PC-9 (cell line): ENCODE measurements around the gene TMPRSS4. TPM values are rescaled to one million over a fixed set of nuclear protein-coding genes. Genes with fewer than 3 reads are reported as not detected.
A peak's percentile ranks its signal among the peaks of the same experiment; 100 is the strongest.

ENCODE experiments used
- BruUV-seq: library from RNA; stranded (reverse); fragments of 400-500 nt; replicated peaks from 2 replicates; lab custom pipeline; 2021; lab: Mats Ljungman, UMichigan
- CTCF ChIA-PET: fragments of 300-600 bp; sonication (Branson Sonifier 250); formaldehyde crosslinking; loops from one replicate; lab custom pipeline; 2022; ENCODE audit warnings: antibody characterized with exemption; lab: Charles Lee
- POLR2A ChIA-PET: fragments of 300-600 bp; sonication (Branson Sonifier 250); formaldehyde crosslinking; loops from one replicate; lab custom pipeline; 2022; ENCODE audit warnings: antibody characterized with exemption; ENCODE audit not compliant: unreplicated experiment; lab: Charles Lee
- DNase-seq, 2 experiments: peaks; one replicate each; pipeline versions ENCODE4 v3.0.0 to v3.0.0-alpha.2; 2015 to 2022; ENCODE audit warnings: mixed read lengths in 1 of 2
- H2AFZ ChIP-seq: fragments of 200-600 bp; sonication (generic); 2 replicates; pipeline ENCODE4 v1.8.1; 2017; ENCODE audit warnings: antibody characterized with exemption
- H3F3A ChIP-seq: fragments of 200-600 bp; sonication (generic); 2 replicates; pipeline ENCODE4 v1.8.1; 2017; ENCODE audit warnings: antibody characterized with exemption, mild to moderate bottlenecking, low read depth; ENCODE audit not compliant: insufficient read depth
- H3K27ac ChIP-seq: fragments of 200-600 bp; sonication (generic); 2 replicates; pipeline ENCODE4 v1.6.1; 2016; ENCODE audit warnings: mixed run types
- H3K27me3 ChIP-seq: fragments of 200-600 bp; sonication (generic); 2 replicates; pipeline ENCODE4 v1.6.1; 2016; ENCODE audit warnings: low read depth, mixed run types; ENCODE audit not compliant: insufficient read depth
- H3K36me3 ChIP-seq: fragments of 200-600 bp; sonication (generic); 2 replicates; pipeline ENCODE4 v1.6.1; 2016; ENCODE audit warnings: low read depth, mixed run types
- H3K4me1 ChIP-seq: fragments of 200-600 bp; sonication (generic); replicated peaks from 2 replicates; pipeline ENCODE4 v1.6.1; 2016; ENCODE audit warnings: mixed run types; ENCODE audit not compliant: insufficient read depth
- H3K4me2 ChIP-seq: fragments of 200-600 bp; sonication (generic); 2 replicates; pipeline ENCODE4 v1.6.1; 2017; ENCODE audit warnings: mixed run types
- H3K4me3 ChIP-seq: fragments of 200-600 bp; sonication (generic); 2 replicates; pipeline ENCODE4 v1.6.1; 2016; ENCODE audit warnings: mixed run types
- H3K79me2 ChIP-seq: fragments of 200-600 bp; sonication (generic); 2 replicates; pipeline ENCODE4 v1.6.1; 2017; ENCODE audit warnings: low read depth, mixed run types
- H3K9me2 ChIP-seq: fragments of 200-600 bp; sonication (generic); 2 replicates; pipeline ENCODE4 v1.8.1; 2017; ENCODE audit warnings: mild to moderate bottlenecking; ENCODE audit not compliant: insufficient read depth
- H3K9me3 ChIP-seq: fragments of 200-600 bp; sonication (generic); 2 replicates; pipeline ENCODE4 v1.8.1; 2016; ENCODE audit warnings: low read depth; ENCODE audit not compliant: insufficient read depth
- H4K20me1 ChIP-seq: fragments of 200-600 bp; sonication (generic); 2 replicates; pipeline ENCODE4 v1.8.1; 2017; ENCODE audit not compliant: insufficient read depth
- EZH2 ChIP-seq: fragments of 200-600 bp; sonication (generic); IDR thresholded peaks from 2 replicates; pipeline ENCODE4 v1.8.0; 2017; ENCODE audit warnings: antibody characterized with exemption, low read depth
- intact Hi-C: fragments of 100-400 bp; cut with micrococcal nuclease; formaldehyde crosslinking; loops from one replicate; pipeline ENCODE4 v1.10.0; 2022; ENCODE audit not compliant: unreplicated experiment
- total RNA-seq: library from RNA; stranded (reverse); gene quantifications from 2 replicates; pipeline ENCODE4 v1.2.3, GENCODE V29; 2021
- TF ChIP-seq, protein P1 (sequence below): fragments of 200-600 bp; sonication (generic); conservative IDR thresholded peaks from 2 replicates; pipeline ENCODE4 v1.6.1; 2017; ENCODE audit warnings: mixed run types, antibody characterized with exemption, mild to moderate bottlenecking, moderate library complexity

TMPRSS4 gene
- total RNA-seq, 1 experiment from 2014 or later = 27.6 TPM

DNA sequence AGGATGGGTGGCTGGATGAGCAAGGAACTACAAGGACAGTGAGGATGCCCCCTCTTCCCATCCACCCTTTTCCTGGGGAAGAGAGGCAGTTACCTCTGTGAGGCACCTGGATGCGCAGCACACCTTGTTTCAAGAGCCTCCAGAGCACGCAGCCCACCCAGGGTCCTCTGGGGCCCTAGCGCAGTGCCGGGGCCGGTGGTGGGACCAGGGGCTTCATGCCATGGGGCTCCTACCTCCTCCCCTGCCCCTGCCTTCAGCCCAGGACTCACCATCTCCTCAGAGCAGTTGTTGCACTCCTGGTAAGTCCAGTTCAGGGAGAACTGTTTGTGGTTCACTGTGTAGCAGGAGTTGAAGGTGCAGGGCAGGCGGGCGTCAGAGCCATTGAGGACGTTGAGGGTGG, 91.4 kb downstream of the TMPRSS4 start:
- intact Hi-C loops = no loop called here
- Histone ChIP-seq H3K9me2 (no peaks in the 10 kb centered on the region), H3K36me3 (no peaks in the 10 kb centered on the region), H3K27me3 (peaks cover 52% of the 10 kb centered on the region), H3K4me2 (no peak overlapping the region), H3K79me2 (no peaks in the 10 kb centered on the region), H3K9me3 (no peaks in the 10 kb centered on the region), H3K4me3 (no peak overlapping the region), H3K27ac (no peak overlapping the region), H3K4me1 (no peaks in the 10 kb centered on the region), H2AFZ (no peak overlapping the region), H4K20me1 (no peaks in the 10 kb centered on the region), H3F3A (no peaks in the 10 kb centered on the region)
- ChIA-PET POLR2A (no interaction called here), CTCF (no interaction called here)
- TF ChIP-seq EZH2 = no peak
- TF ChIP-seq, protein P1, sequence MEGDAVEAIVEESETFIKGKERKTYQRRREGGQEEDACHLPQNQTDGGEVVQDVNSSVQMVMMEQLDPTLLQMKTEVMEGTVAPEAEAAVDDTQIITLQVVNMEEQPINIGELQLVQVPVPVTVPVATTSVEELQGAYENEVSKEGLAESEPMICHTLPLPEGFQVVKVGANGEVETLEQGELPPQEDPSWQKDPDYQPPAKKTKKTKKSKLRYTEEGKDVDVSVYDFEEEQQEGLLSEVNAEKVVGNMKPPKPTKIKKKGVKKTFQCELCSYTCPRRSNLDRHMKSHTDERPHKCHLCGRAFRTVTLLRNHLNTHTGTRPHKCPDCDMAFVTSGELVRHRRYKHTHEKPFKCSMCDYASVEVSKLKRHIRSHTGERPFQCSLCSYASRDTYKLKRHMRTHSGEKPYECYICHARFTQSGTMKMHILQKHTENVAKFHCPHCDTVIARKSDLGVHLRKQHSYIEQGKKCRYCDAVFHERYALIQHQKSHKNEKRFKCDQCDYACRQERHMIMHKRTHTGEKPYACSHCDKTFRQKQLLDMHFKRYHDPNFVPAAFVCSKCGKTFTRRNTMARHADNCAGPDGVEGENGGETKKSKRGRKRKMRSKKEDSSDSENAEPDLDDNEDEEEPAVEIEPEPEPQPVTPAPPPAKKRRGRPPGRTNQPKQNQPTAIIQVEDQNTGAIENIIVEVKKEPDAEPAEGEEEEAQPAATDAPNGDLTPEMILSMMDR = no peak
- no peak for DNase-seq
- no TSS peak for BruUV-seq

DNA sequence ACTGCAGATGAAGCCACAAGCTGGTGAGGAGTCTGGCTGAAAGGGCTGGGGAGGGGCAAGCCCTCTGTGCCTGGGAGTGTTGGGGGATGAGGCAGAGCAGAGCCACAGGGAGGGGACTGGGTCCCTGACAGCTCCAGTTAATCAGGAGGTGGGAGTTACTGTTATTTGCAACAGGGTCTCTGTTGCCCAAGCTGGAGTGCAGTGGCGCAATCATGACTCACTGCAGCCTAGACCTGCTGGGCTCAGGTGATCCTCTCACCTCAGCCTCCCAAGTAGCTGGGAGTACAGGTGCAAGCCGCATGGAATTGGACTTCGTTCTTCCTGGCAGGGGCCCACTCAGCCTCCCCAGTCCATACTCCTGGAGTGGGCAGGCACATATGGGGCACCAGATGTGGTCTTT, 91.9 kb downstream of the TMPRSS4 start:
- TF ChIP-seq EZH2 = no peak
- TF ChIP-seq, protein P1 = no peak
- CTCF ChIA-PET = no interaction called here

DNA sequence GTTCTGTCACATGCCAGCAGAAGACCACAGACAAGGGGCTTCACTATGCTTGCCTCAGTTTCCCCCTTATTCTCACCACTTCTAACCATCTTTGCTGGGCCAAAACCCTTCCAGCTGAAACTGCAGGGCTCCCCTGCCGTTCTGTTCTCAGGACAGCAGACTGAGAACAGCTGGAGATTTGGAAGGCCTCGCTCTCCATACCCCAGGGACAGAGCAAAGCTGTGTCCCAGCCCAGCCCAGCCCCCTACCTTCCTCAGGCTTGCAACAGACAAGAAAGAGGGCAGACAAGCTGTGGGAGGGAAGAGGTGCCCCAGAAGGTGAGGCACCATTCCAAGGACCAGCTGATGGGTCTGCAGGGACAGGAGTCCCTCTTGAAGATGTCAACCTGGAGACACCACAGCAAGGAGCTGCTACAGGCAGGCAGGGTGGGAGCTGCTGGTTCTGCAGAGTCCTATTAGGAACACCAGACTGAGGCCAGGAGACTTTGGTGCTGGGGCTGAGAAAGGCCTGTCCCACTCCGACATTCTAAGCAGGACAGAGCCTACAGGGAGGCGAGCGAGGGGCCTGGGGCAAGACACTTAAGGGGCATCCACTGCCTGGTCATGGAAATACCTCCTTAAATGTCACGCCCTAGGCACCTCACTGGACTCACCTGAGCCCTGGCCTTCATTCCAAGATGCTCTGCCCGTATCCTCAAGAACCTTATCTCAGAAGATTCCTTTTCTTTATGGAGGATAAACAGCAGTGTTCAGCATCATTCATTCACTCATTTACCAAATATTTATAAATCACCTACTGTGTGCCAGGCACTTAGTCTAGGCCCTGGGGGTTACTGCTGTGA, 92.6 kb downstream of the TMPRSS4 start:
- TF ChIP-seq EZH2 = no peak
- TF ChIP-seq, protein P1 = no peak
- no peaks in the 10 kb centered on the region for H3K9me3 ChIP-seq
- H3K27me3 ChIP-seq = peaks cover 45% of the 10 kb centered on the region
- intact Hi-C loops = loop anchor here (5.0 kb wide), 1 partner anchor 222 kb away; no protein-coding TSS in a partner anchor
- H4K20me1 ChIP-seq = no peaks in the 10 kb centered on the region
- CTCF ChIA-PET = interaction anchor here (0.6 kb wide), 2 partner anchors 9 to 45 kb away, joined by 3 to 4 read pairs; no protein-coding TSS in a partner anchor
- peaks cover 5% of the 10 kb centered on the region for H3K4me1 ChIP-seq
- no peaks in the 10 kb centered on the region for H3K79me2 ChIP-seq
- no peak overlapping the region for H2AFZ ChIP-seq
- no peaks in the 10 kb centered on the region for H3K36me3 ChIP-seq
- no peak overlapping the region for H3K4me2 ChIP-seq
- POLR2A ChIA-PET = interaction anchor here (0.6 kb wide), 1 partner anchor 197 kb away, joined by 7 read pairs; no protein-coding TSS in a partner anchor
- H3K9me2 ChIP-seq = no peaks in the 10 kb centered on the region
- H3K27ac ChIP-seq = no peak overlapping the region
- H3F3A ChIP-seq = peaks cover 5% of the 10 kb centered on the region; the same call in 1 of the 2 replicates
- no peak for DNase-seq
- no TSS peak for BruUV-seq
- no peak overlapping the region for H3K4me3 ChIP-seq

More for the DNA sequence above, 91.9 kb downstream of the TMPRSS4 start:
- peak in 1 of 2 experiments; percentile 63 for DNase-seq
- H3K4me2 ChIP-seq = no peak overlapping the region
- intact Hi-C loops = no loop called here
- H4K20me1 ChIP-seq = no peaks in the 10 kb centered on the region
- no peaks in the 10 kb centered on the region for H3K79me2 ChIP-seq
- H3K36me3 ChIP-seq = no peaks in the 10 kb centered on the region
- H3F3A ChIP-seq = no peaks in the 10 kb centered on the region
- H3K27ac ChIP-seq = no peak overlapping the region
- peaks cover 47% of the 10 kb centered on the region for H3K27me3 ChIP-seq
- H3K9me3 ChIP-seq = no peaks in the 10 kb centered on the region
- H3K4me1 ChIP-seq = no peaks in the 10 kb centered on the region
- no TSS peak for BruUV-seq
- POLR2A ChIA-PET = interaction anchor here (0.6 kb wide), 1 partner anchor 196 kb away, joined by 7 read pairs; no protein-coding TSS in a partner anchor
- H3K4me3 ChIP-seq = no peak overlapping the region
- H2AFZ ChIP-seq = no peak overlapping the region
- H3K9me2 ChIP-seq = no peaks in the 10 kb centered on the region
